GM19240 (cell line): ENCODE data around the gene PTCSC3.

Experiments used
- DNase-seq: peaks from one replicate; pipeline ENCODE4 v3.0.0; 2011; ENCODE audit warnings: low spot score; ENCODE audit not compliant: insufficient read length

PTCSC3 gene

GRCh38 chr14:36086629-36087395 is 89.7 kb downstream of the PTCSC3 start:
- DNase-seq: no peak

GRCh38 chr14:36085861-36086260 is 90.7 kb downstream of the PTCSC3 start:
- DNase-seq: no peak
